ENCODE data around the gene FXN. TPM values are rescaled to one million over a fixed set of nuclear protein-coding genes. Genes with fewer than 3 reads are reported as not detected.

Gene FXN
- polyA plus RNA-seq, 1 of the 3 experiments (the other 2 are of a cell fraction) = 15.7 TPM

GRCh38 chr9:69074801-69075200, 39.2 kb downstream of the FXN start:
- no peaks in the 10 kb centered on the region for H3K79me2 ChIP-seq (ENCODE audit: insufficient read depth)
- H3K27me3 ChIP-seq (ENCODE audit: insufficient read depth) = no peaks in the 10 kb centered on the region
- H3K4me3 ChIP-seq (ENCODE audit: low read depth in 2 of 2, low read length in 1 of 2) = no peak overlapping the region
- no peak for DNase-seq
- 96% methylated on average over 2 of the region's 2 CpGs for WGBS (ENCODE audit: low lambda C conversion rate)
- POLR2A ChIA-PET = no interaction called here
- no peak overlapping the region for H3K4me2 ChIP-seq
- no peaks in the 10 kb centered on the region for H3F3A ChIP-seq (replicated peaks; ENCODE audit: insufficient read depth)
- CTCF ChIA-PET = interaction anchor here (1.0 to 1.5 kb wide), 2 partner anchors 40 to 116 kb away, joined by 3 read pairs; partner anchors contain the start of gene FXN
- no peaks in the 10 kb centered on the region for H4K20me1 ChIP-seq (ENCODE audit: insufficient read depth)
- H3K9me2 ChIP-seq = no peaks in the 10 kb centered on the region
- no peaks in the 10 kb centered on the region for H3K36me3 ChIP-seq (replicated peaks in 1 of 2; ENCODE audit: control insufficient read depth in 1 of 2, insufficient read depth in 2 of 2, low read length in 1 of 2)
- no peaks in the 10 kb centered on the region for H3K9me3 ChIP-seq
- TF ChIP-seq TCF12 (IDR thresholded peaks at IDR 0.05) = no peak
- no peak for TF ChIP-seq RCOR1 (IDR thresholded peaks at IDR 0.05; ENCODE audit: low read length)
- no peak for TF ChIP-seq GATA2 (CRISPR knock-in tag; IDR thresholded peaks at IDR 0.05)
- no peak for TF ChIP-seq EZH2phosphoT487 (IDR thresholded peaks at IDR 0.05; ENCODE audit: borderline replicate concordance, low read depth)
- TF ChIP-seq ZBTB33 (IDR thresholded peaks at IDR 0.05; ENCODE audit: borderline replicate concordance, low read depth) = no peak
- no peak for TF ChIP-seq GABPA (IDR thresholded peaks at IDR 0.05; ENCODE audit: low read depth)
- H3K4me1 ChIP-seq (ENCODE audit: control insufficient read depth in 1 of 2, insufficient read depth in 2 of 2, low read depth in 1 of 2, low read length in 1 of 2) = no peaks in the 10 kb centered on the region
- H2AFZ ChIP-seq (ENCODE audit: low read depth) = no peak overlapping the region
- H3K27ac ChIP-seq (ENCODE audit: low read depth in 2 of 2, low read length in 1 of 2) = no peak overlapping the region
- H3K9ac ChIP-seq = no peak overlapping the region

- Histone ChIP-seq H3K79me2 (ENCODE audit: insufficient read depth) (no peaks in the 10 kb centered on the region), H3K4me1 (ENCODE audit: control insufficient read depth in 1 of 2, insufficient read depth in 2 of 2, low read depth in 1 of 2, low read length in 1 of 2) (no peaks in the 10 kb centered on the region), H3K4me3 (ENCODE audit: low read depth in 2 of 2, low read length in 1 of 2) (no peak overlapping the region), H3K27me3 (ENCODE audit: insufficient read depth) (no peaks in the 10 kb centered on the region), H3K9me2 (no peaks in the 10 kb centered on the region), H3K4me2 (no peak overlapping the region), H3K9ac (no peak overlapping the region), H3K9me3 (no peaks in the 10 kb centered on the region), H3K27ac (ENCODE audit: low read depth in 2 of 2, low read length in 1 of 2) (no peak overlapping the region), H4K20me1 (ENCODE audit: insufficient read depth) (no peaks in the 10 kb centered on the region), H3F3A (replicated peaks; ENCODE audit: insufficient read depth) (no peaks in the 10 kb centered on the region), H3K36me3 (replicated peaks in 1 of 2; ENCODE audit: control insufficient read depth in 1 of 2, insufficient read depth in 2 of 2, low read length in 1 of 2) (no peaks in the 10 kb centered on the region), H2AFZ (ENCODE audit: low read depth) (no peak overlapping the region)
- ChIA-PET POLR2A (no interaction called here), CTCF (interaction anchor here (1.5 kb wide), 1 partner anchor 41 kb away, joined by 3 read pairs; the partner anchor contains the start of gene FXN)
- no peak for DNase-seq
- TF ChIP-seq, protein P1, sequence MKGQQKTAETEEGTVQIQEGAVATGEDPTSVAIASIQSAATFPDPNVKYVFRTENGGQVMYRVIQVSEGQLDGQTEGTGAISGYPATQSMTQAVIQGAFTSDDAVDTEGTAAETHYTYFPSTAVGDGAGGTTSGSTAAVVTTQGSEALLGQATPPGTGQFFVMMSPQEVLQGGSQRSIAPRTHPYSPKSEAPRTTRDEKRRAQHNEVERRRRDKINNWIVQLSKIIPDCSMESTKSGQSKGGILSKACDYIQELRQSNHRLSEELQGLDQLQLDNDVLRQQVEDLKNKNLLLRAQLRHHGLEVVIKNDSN (IDR thresholded peaks at IDR 0.05; ENCODE audit: borderline replicate concordance, low read depth) = no peak
- no peak for TF ChIP-seq EZH2phosphoT487 (IDR thresholded peaks at IDR 0.05; ENCODE audit: borderline replicate concordance, low read depth)
- TF ChIP-seq TCF12 (IDR thresholded peaks at IDR 0.05) = no peak
- TF ChIP-seq CHD2 (IDR thresholded peaks at IDR 0.05; ENCODE audit: low read length, partially characterized antibody) = no peak
- TF ChIP-seq GABPA (IDR thresholded peaks at IDR 0.05; ENCODE audit: low read depth) = no peak
- no peak for TF ChIP-seq MXI1 (IDR thresholded peaks at IDR 0.05; ENCODE audit: low read depth, low read length)
- TF ChIP-seq REST (IDR thresholded peaks at IDR 0.05; ENCODE audit: low read depth, low read length) = no peak
- TF ChIP-seq POLR2AphosphoS5 (IDR thresholded peaks at IDR 0.05; ENCODE audit: low read depth, low read length) = no peak
- TF ChIP-seq RAD21 (IDR thresholded peaks at IDR 0.05; ENCODE audit: low read length) = no peak
- no peak for TF ChIP-seq CTCF (IDR thresholded peaks at IDR 0.05)
- no peak for TF ChIP-seq ELF1 (IDR thresholded peaks at IDR 0.05)
- TF ChIP-seq PBX3 (IDR thresholded peaks at IDR 0.05) = no peak
- TF ChIP-seq TEAD4 (IDR thresholded peaks at IDR 0.05; ENCODE audit: borderline replicate concordance, insufficient read depth) = no peak
- no peak for TF ChIP-seq GATA2 (CRISPR knock-in tag; IDR thresholded peaks at IDR 0.05)
- no peak for TF ChIP-seq SIN3A (IDR thresholded peaks at IDR 0.05; ENCODE audit: borderline replicate concordance, low read depth, low read length)
- 94% methylated on average over 5 of the region's 5 CpGs for WGBS (ENCODE audit: low lambda C conversion rate)
Measured at GRCh38 chr9:69076550-69076949, 41.0 kb downstream of the FXN start.
